HepG2 (cell line): ENCODE results near the gene IQCE. TPM values are rescaled to one million over a fixed set of nuclear protein-coding genes. Genes with fewer than 3 reads are reported as not detected.

Source experiments
- ATAC-seq: fragments of 200-7000 bp; cut with Tn5 transposase; 3 replicates; pipeline ENCODE4 v1.9.1; 2020; ENCODE audit warnings: mild to moderate bottlenecking, moderate library complexity
- BruUV-seq: library from RNA; stranded (reverse); fragments of 400-500 nt; replicated peaks from 2 replicates; lab custom pipeline; 2021; lab: Mats Ljungman, UMichigan
- CTCF ChIA-PET: fragments of 300-600 bp; formaldehyde crosslinking; extraction: SDS; loops from one replicate; lab custom pipeline; 2021; ENCODE audit warnings: low total read pairs, inconsistent platforms, low intra/inter-chr PET ratio; lab: Yijun Ruan, JAX
- POLR2A ChIA-PET: fragments of 350-600 bp; sonication (Branson Sonifier 250); formaldehyde crosslinking; loops from one replicate; lab custom pipeline; 2020; ENCODE audit warnings: antibody characterized with exemption, inconsistent platforms; lab: Yijun Ruan, JAX
- DNase-seq: peaks from one replicate; pipeline ENCODE4 v3.0.0-alpha.2; 2015; ENCODE audit warnings: low spot score
- FAIRE-seq: peaks from 3 replicates; lab custom pipeline; 2011; peaks lifted over from hg19 to GRCh38; lab: Jason Lieb, UNC
- H2AFZ ChIP-seq: one replicate; pipeline ENCODE4 v1.6.1; 2011; ENCODE audit warnings: low read length, inconsistent platforms
- H3K27ac ChIP-seq: fragments of 300-600 bp; 3 replicates; pipeline ENCODE4 v1.8.0; 2011; ENCODE audit warnings: mixed run types, mild to moderate bottlenecking, mixed read lengths, low read length, inconsistent platforms; ENCODE audit not compliant: insufficient read depth; ENCODE audit errors: extremely low read length
- H3K27me3 ChIP-seq, 2 experiments: fragments of 200-600 bp in 1 of 2; 2 replicates in 1 of 2; 3 replicates in 1 of 2; pipeline versions ENCODE4 v1.6.0 to v1.8.0; 2011; ENCODE audit warnings: low read length in 2 of 2, mild to moderate bottlenecking in 2 of 2, moderate library complexity in 2 of 2, inconsistent platforms in 1 of 2; ENCODE audit not compliant: insufficient read depth in 2 of 2, control insufficient read depth in 1 of 2
- H3K36me3 ChIP-seq, 2 experiments: fragments of 200-600 bp in 1 of 2; replicated peaks in 1 of 2; 2 replicates in 1 of 2; 3 replicates in 1 of 2; pipeline versions ENCODE4 v1.5.1 to v1.8.0; 2011; ENCODE audit warnings: low read length in 2 of 2, inconsistent platforms in 1 of 2; ENCODE audit not compliant: insufficient read depth in 2 of 2, control insufficient read depth in 1 of 2
- H3K4me1 ChIP-seq: 2 replicates; pipeline ENCODE4 v1.5.1; 2012; ENCODE audit warnings: low read length, inconsistent platforms; ENCODE audit not compliant: insufficient read depth
- H3K4me2 ChIP-seq: 2 replicates; pipeline ENCODE4 v1.6.0; 2011; ENCODE audit warnings: low read depth, low read length, inconsistent platforms
- H3K4me3 ChIP-seq, 3 experiments: fragments of 200-600 bp in 1 of 3; sonication (generic), shearing (Covaris generic) in 1 of 3; replicated peaks in 1 of 3; 2 replicates each; pipeline ENCODE4 v1.5.1; 2011 to 2016; ENCODE audit warnings: low read length in 3 of 3, inconsistent platforms in 2 of 3, low read depth in 2 of 3, mild to moderate bottlenecking in 2 of 3, control low read depth in 1 of 3, mixed read lengths in 1 of 3; ENCODE audit not compliant: insufficient read depth in 1 of 3
- H3K79me2 ChIP-seq: one replicate; pipeline ENCODE4 v1.6.1; 2011; ENCODE audit warnings: low read length, inconsistent platforms; ENCODE audit not compliant: insufficient read depth
- H3K9ac ChIP-seq: 2 replicates; pipeline ENCODE4 v1.6.0; 2011; ENCODE audit warnings: mild to moderate bottlenecking, low read depth, low read length, inconsistent platforms; ENCODE audit not compliant: insufficient read depth
- H3K9me3 ChIP-seq: 2 replicates; pipeline ENCODE4 v1.5.1; 2012; ENCODE audit warnings: mild to moderate bottlenecking, low read length
- H4K20me1 ChIP-seq: 2 replicates; pipeline ENCODE4 v1.6.0; 2011; ENCODE audit warnings: inconsistent platforms, mild to moderate bottlenecking, low read length, moderate library complexity; ENCODE audit not compliant: insufficient read depth
- MAF1 ChIP-seq: sonication (generic); formaldehyde crosslinking; IDR thresholded peaks from 2 replicates; pipeline ENCODE4 v1.5.0; 2020; ENCODE audit warnings: missing genetic modification reagents, borderline replicate concordance
- REL ChIP-seq: sonication (generic); formaldehyde crosslinking; conservative IDR thresholded peaks from 2 replicates; pipeline ENCODE4 v1.8.0; 2022; ENCODE audit warnings: mild to moderate bottlenecking, missing genetic modification reagents, moderate library complexity
- SKI ChIP-seq: fragments of 450-650 bp; IDR thresholded peaks from one replicate; pipeline ENCODE4 v1.6.1; 2018; ENCODE audit warnings: mild to moderate bottlenecking; ENCODE audit not compliant: partially characterized antibody
- SP140L ChIP-seq: sonication (generic); formaldehyde crosslinking; IDR thresholded peaks from 2 replicates; pipeline ENCODE4 v1.4.0; 2020; ENCODE audit warnings: missing genetic modification reagents, borderline replicate concordance
- SRSF1 ChIP-seq: fragments of 200-400 bp; formaldehyde crosslinking; optimal IDR thresholded peaks from 2 replicates; pipeline ENCODE3; 2017; ENCODE audit warnings: mild to moderate bottlenecking, low read depth, low read length, moderate library complexity
- ZNF230 ChIP-seq: sonication (generic); formaldehyde crosslinking; IDR thresholded peaks from 2 replicates; pipeline ENCODE4 v1.4.0; 2020; ENCODE audit warnings: mild to moderate bottlenecking, missing genetic modification reagents
- ZNF564 ChIP-seq: sonication (generic); formaldehyde crosslinking; IDR thresholded peaks from 2 replicates; pipeline ENCODE4 v1.8.1; 2023; ENCODE audit warnings: mild to moderate bottlenecking, missing genetic modification reagents
- WGBS: methylation state at CpG from one replicate; pipeline ENCODE4 v1.1.6; 2017; ENCODE audit warnings: low lambda C conversion rate; 5-methylcytosine and 5-hydroxymethylcytosine counted together
- in situ Hi-C: cut with HindIII; loops from 2 replicates; pipeline ENCODE4 v1.10.0; 2017; ENCODE audit warnings: low pct_unique_long_range_greater_than_20kb; ENCODE audit not compliant: extremely low pct_ligation_motif_present
- intact Hi-C: fragments of 100-400 bp; cut with micrococcal nuclease; formaldehyde crosslinking; loops from one replicate; pipeline ENCODE4 v1.10.0; 2022; ENCODE audit not compliant: unreplicated experiment
- polyA plus RNA-seq, 8 experiments: library from polyadenylated mRNA; depleted of rRNA in 3 of 8; stranded (reverse) in 7 of 8; unstranded in 1 of 8; fragments of >200 nt; fragmentation: Illumina TruSeq in 4 of 8; extraction: Trizol in 4 of 8; gene quantifications; 2 replicates each; pipeline versions ENCODE4 v1.2.1 to v1.2.3, GENCODE V29; 2011 to 2016; ENCODE audit warnings: low read depth in 4 of 8, missing spikeins in 1 of 8, mixed read lengths in 1 of 8; ENCODE audit not compliant: insufficient read depth in 1 of 8
- total RNA-seq, 5 experiments: library from RNA; depleted of rRNA; stranded (reverse); fragments of >200 nt; fragmentation: Illumina TruSeq; extraction: Trizol; gene quantifications; 2 replicates each; pipeline ENCODE4 v1.2.3, GENCODE V29; 2016; ENCODE audit warnings: low read depth in 1 of 5
- TF ChIP-seq, protein P1 (sequence below), 2 experiments: fragments of 450-650 bp in 1 of 2; sonication (generic) in 1 of 2; formaldehyde crosslinking in 1 of 2; IDR thresholded peaks; 2 replicates each; pipeline versions ENCODE4 v1.6.1 to v1.8.0; 2016 to 2022; ENCODE audit warnings: antibody characterized with exemption in 1 of 2, mild to moderate bottlenecking in 1 of 2, missing genetic modification reagents in 1 of 2
- TF ChIP-seq, protein P2 (sequence below): sonication (generic); formaldehyde crosslinking; IDR thresholded peaks from 2 replicates; pipeline ENCODE4 v1.4.0; 2020; ENCODE audit warnings: low read depth, mild to moderate bottlenecking, missing genetic modification reagents
- TF ChIP-seq, protein P3 (sequence below): sonication (generic); formaldehyde crosslinking; conservative IDR thresholded peaks from 2 replicates; pipeline ENCODE4 v1.8.1; 2023; ENCODE audit warnings: missing genetic modification reagents

The IQCE gene
- total and polyA plus RNA-seq, 2 of the 13 experiments (the other 11 are each of a cell fraction or from before 2014, with no cell fraction given), result 1.5 to 2.5 TPM

DNA sequence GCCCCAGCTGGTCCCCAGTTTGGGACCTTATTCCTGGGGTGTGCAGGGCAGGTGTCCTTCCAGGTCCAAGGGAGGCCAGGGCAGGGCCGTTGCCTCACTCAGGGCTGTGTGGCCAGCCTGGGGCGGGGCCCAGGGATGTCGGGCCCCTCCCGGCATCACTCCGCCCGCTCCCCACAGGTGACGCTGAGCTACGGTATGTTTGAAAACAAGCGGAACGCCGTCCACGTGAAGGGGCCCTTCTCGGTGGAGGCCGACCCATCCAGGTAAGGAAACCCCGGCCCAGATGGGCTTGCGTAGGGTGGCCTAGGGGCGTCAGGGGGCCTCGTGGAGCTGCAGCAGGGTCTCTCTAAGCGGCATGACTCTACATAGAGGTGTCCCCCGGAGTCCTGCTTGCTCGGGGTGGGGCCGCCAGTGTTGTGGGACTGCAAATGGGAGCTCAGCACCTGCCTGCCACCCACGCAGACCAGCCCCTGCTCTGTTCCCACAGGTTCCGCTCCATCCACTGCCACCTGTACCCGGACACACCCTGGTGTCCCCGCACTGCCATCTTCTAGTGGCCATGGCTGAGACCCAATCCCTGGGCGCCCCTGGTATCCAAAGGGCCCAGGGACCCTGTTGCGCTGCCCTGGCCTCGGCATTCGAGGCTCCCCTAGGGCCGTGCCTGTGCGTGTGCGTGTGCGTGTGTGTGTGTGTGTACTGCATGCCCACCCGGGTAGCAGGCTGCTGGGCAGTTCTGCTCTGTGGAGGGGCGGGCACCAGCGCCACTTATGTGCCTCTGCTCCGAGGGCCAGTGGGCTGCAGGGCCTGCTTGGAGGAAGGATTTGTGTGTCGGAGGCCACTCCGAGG, 31.9 kb upstream of the IQCE start:
- Histone ChIP-seq H3K4me2 (no peak overlapping the region), H2AFZ (no peak overlapping the region), H3K9me3 (no peaks in the 10 kb centered on the region), H4K20me1 (no peaks in the 10 kb centered on the region), H3K27ac (no peak overlapping the region), H3K79me2 (no peaks in the 10 kb centered on the region), H3K36me3 (no peaks in the 10 kb centered on the region), H3K27me3 (peaks cover 0 to 28% of the 10 kb centered on the region in 2 experiments; a peak in 2 of 5 replicates), H3K9ac (no peak overlapping the region), H3K4me3 (no peak overlapping the region), H3K4me1 (peaks cover 68% of the 10 kb centered on the region)
- DNase-seq, result no peak
- POLR2A ChIA-PET, result interaction anchor here (0.8 kb wide), 2 partner anchors 16 to 133 kb away, joined by 3 read pairs; no protein-coding TSS in a partner anchor
- intact Hi-C loops (no loop called here), in situ Hi-C loops (no loop called here)
- FAIRE-seq, result no peak
- 93% methylated on average over 10 of the region's 40 CpGs for WGBS
- ATAC-seq, result no peak
- CTCF ChIA-PET, result no interaction called here
- no TSS peak for BruUV-seq
- TF ChIP-seq, protein P1, sequence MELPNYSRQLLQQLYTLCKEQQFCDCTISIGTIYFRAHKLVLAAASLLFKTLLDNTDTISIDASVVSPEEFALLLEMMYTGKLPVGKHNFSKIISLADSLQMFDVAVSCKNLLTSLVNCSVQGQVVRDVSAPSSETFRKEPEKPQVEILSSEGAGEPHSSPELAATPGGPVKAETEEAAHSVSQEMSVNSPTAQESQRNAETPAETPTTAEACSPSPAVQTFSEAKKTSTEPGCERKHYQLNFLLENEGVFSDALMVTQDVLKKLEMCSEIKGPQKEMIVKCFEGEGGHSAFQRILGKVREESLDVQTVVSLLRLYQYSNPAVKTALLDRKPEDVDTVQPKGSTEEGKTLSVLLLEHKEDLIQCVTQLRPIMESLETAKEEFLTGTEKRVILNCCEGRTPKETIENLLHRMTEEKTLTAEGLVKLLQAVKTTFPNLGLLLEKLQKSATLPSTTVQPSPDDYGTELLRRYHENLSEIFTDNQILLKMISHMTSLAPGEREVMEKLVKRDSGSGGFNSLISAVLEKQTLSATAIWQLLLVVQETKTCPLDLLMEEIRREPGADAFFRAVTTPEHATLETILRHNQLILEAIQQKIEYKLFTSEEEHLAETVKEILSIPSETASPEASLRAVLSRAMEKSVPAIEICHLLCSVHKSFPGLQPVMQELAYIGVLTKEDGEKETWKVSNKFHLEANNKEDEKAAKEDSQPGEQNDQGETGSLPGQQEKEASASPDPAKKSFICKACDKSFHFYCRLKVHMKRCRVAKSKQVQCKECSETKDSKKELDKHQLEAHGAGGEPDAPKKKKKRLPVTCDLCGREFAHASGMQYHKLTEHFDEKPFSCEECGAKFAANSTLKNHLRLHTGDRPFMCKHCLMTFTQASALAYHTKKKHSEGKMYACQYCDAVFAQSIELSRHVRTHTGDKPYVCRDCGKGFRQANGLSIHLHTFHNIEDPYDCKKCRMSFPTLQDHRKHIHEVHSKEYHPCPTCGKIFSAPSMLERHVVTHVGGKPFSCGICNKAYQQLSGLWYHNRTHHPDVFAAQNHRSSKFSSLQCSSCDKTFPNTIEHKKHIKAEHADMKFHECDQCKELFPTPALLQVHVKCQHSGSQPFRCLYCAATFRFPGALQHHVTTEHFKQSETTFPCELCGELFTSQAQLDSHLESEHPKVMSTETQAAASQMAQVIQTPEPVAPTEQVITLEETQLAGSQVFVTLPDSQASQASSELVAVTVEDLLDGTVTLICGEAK (IDR thresholded peaks at IDR 0.05), result no peak
- TF ChIP-seq, protein P1 (CRISPR knock-in tag; IDR thresholded peaks at IDR 0.05), result 0 out of 2 replicates have a peak, but pooled peaks have one; percentile 24
- TF ChIP-seq ZNF564 (CRISPR knock-in tag) (no peak), ZNF230 (CRISPR knock-in tag) (no peak), MAF1 (no peak), SKI (no peak), SRSF1 (peak; percentile 2), SP140L (CRISPR knock-in tag) (no peak), REL (CRISPR knock-in tag) (no peak)
- TF ChIP-seq, protein P2, sequence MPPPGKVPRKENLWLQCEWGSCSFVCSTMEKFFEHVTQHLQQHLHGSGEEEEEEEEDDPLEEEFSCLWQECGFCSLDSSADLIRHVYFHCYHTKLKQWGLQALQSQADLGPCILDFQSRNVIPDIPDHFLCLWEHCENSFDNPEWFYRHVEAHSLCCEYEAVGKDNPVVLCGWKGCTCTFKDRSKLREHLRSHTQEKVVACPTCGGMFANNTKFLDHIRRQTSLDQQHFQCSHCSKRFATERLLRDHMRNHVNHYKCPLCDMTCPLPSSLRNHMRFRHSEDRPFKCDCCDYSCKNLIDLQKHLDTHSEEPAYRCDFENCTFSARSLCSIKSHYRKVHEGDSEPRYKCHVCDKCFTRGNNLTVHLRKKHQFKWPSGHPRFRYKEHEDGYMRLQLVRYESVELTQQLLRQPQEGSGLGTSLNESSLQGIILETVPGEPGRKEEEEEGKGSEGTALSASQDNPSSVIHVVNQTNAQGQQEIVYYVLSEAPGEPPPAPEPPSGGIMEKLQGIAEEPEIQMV (CRISPR knock-in tag), result no peak
- TF ChIP-seq, protein P3, sequence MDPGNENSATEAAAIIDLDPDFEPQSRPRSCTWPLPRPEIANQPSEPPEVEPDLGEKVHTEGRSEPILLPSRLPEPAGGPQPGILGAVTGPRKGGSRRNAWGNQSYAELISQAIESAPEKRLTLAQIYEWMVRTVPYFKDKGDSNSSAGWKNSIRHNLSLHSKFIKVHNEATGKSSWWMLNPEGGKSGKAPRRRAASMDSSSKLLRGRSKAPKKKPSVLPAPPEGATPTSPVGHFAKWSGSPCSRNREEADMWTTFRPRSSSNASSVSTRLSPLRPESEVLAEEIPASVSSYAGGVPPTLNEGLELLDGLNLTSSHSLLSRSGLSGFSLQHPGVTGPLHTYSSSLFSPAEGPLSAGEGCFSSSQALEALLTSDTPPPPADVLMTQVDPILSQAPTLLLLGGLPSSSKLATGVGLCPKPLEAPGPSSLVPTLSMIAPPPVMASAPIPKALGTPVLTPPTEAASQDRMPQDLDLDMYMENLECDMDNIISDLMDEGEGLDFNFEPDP (CRISPR knock-in tag), result no peak
